ENCODE data around the gene TGFB3.
"Not testable (repeated sequence)": the region's sequence is repeated elsewhere in the genome, so short reads cannot be mapped to it uniquely, and the experiment has no call there.

The TGFB3 gene

GRCh38 chr14:75981426-75982265 lies at the start of gene TGFB3:
Gene TGFB3, minus strand, starts transcription at chr14:75981995. Its CDS starts 1,102 bp downstream, at chr14:75980893.
- peak in 3 of 4 experiments; percentile 17 to 19 (median 17) for DNase-seq

GRCh38 chr14:76024211-76024907 lies 42.6 kb upstream of the TGFB3 start:
- no peak for DNase-seq

- DNase-seq = no peak
Measured at GRCh38 chr14:76023757-76024156, 42.0 kb upstream of the TGFB3 start.

- no peak for DNase-seq
Measured at GRCh38 chr14:76022991-76023390, 41.2 kb upstream of the TGFB3 start.

- no peak for DNase-seq
Measured at GRCh38 chr14:76019676-76020075, 37.9 kb upstream of the TGFB3 start.

GRCh38 chr14:76015668-76016067 lies 33.9 kb upstream of the TGFB3 start:
- DNase-seq = no peak

GRCh38 chr14:76015191-76015590 lies 33.4 kb upstream of the TGFB3 start:
- DNase-seq = no peak

GRCh38 chr14:76012354-76012753 lies 30.6 kb upstream of the TGFB3 start:
- DNase-seq = no peak

- no peak for DNase-seq
Measured at GRCh38 chr14:76011930-76012329, 30.1 kb upstream of the TGFB3 start.

GRCh38 chr14:76009627-76010026 lies 27.8 kb upstream of the TGFB3 start:
- DNase-seq = not testable (repeated sequence)

GRCh38 chr14:76007852-76008251 lies 26.1 kb upstream of the TGFB3 start:
- no peak for DNase-seq

- no peak for DNase-seq
Measured at GRCh38 chr14:76007379-76007778, 25.6 kb upstream of the TGFB3 start.

GRCh38 chr14:76006253-76006652 lies 24.5 kb upstream of the TGFB3 start:
- no peak for DNase-seq

- no peak for DNase-seq
Measured at GRCh38 chr14:76002383-76002782, 20.6 kb upstream of the TGFB3 start.

- DNase-seq = no peak
Measured at GRCh38 chr14:75999511-76000190, 17.9 kb upstream of the TGFB3 start.

GRCh38 chr14:75996488-75996887 lies 14.7 kb upstream of the TGFB3 start:
- no peak for DNase-seq

- no peak for DNase-seq
Measured at GRCh38 chr14:75995372-75996041, 13.7 kb upstream of the TGFB3 start.

- no peak for DNase-seq
Measured at GRCh38 chr14:75993567-75994041, 11.8 kb upstream of the TGFB3 start.

GRCh38 chr14:75991753-75992152 lies 10.0 kb upstream of the TGFB3 start:
- DNase-seq = no peak

- no peak for DNase-seq
Measured at GRCh38 chr14:75990297-75990696, 8.5 kb upstream of the TGFB3 start.

- DNase-seq = no peak
Measured at GRCh38 chr14:75989134-75989533, 7.3 kb upstream of the TGFB3 start.

- no peak for DNase-seq
Measured at GRCh38 chr14:75987201-75987970, 5.6 kb upstream of the TGFB3 start.

Measured in activated CD4-positive, CD25-positive, alpha-beta regulatory T cell (primary cell).